GM12878 (cell line): ENCODE results near the gene EXOSC6. TPM values are rescaled to one million over a fixed set of nuclear protein-coding genes. Genes with fewer than 3 reads are reported as not detected.

ENCODE experiments used
- CBFB ChIP-seq: IDR thresholded peaks from 2 replicates; pipeline ENCODE4 v1.6.1; 2016; ENCODE audit warnings: antibody characterized with exemption, low read depth
- CHD1 ChIP-seq: IDR thresholded peaks from 2 replicates; pipeline ENCODE4 v1.6.1; 2012; ENCODE audit warnings: low read depth, low read length, improper control_type of control experiment
- DPF2 ChIP-seq: fragments of 450-650 bp; IDR thresholded peaks from 2 replicates; pipeline ENCODE4 v1.6.1; 2017; ENCODE audit warnings: mild to moderate bottlenecking
- EP300 ChIP-seq, 2 experiments: fragments of 150-350 bp in 1 of 2; IDR thresholded peaks; 2 replicates each; pipeline ENCODE4 v1.6.1; 2011 to 2012; ENCODE audit warnings: low read depth in 2 of 2, low read length in 2 of 2, borderline replicate concordance in 1 of 2, improper control_type of control experiment in 1 of 2, inconsistent platforms in 1 of 2; ENCODE audit not compliant: control insufficient read depth in 1 of 2
- FOXM1 ChIP-seq: IDR thresholded peaks from 2 replicates; pipeline ENCODE4 v1.6.1; 2012; ENCODE audit warnings: low read depth, mild to moderate bottlenecking, inconsistent platforms, low read length, moderate library complexity
- HDAC2 ChIP-seq: fragments of 200-600 bp; sonication (generic); IDR thresholded peaks from 2 replicates; pipeline ENCODE4 v1.6.1; 2017
- KDM1A ChIP-seq: fragments of 200-600 bp; sonication (generic); IDR thresholded peaks from 2 replicates; pipeline ENCODE4 v1.6.1; 2016; ENCODE audit warnings: borderline replicate concordance
- KLF5 ChIP-seq: fragments of 450-650 bp; IDR thresholded peaks from 2 replicates; pipeline ENCODE4 v1.6.1; 2014; ENCODE audit warnings: mild to moderate bottlenecking; ENCODE audit not compliant: partially characterized antibody
- LARP7 ChIP-seq: fragments of 450-650 bp; IDR thresholded peaks from 2 replicates; pipeline ENCODE4 v1.6.1; 2017; ENCODE audit warnings: mild to moderate bottlenecking
- MTA2 ChIP-seq: fragments of 450-650 bp; IDR thresholded peaks from 2 replicates; pipeline ENCODE4 v1.6.1; 2016; ENCODE audit warnings: low read depth, mild to moderate bottlenecking, moderate library complexity
- MXI1 ChIP-seq: fragments of 150-350 bp; IDR thresholded peaks from 2 replicates; pipeline ENCODE4 v1.6.1; 2011; ENCODE audit warnings: low read depth, mild to moderate bottlenecking, inconsistent platforms, low read length, improper control_type of control experiment
- NR2C1 ChIP-seq: fragments of 450-650 bp; IDR thresholded peaks from 2 replicates; pipeline ENCODE4 v1.6.1; 2017; ENCODE audit warnings: antibody characterized with exemption, mild to moderate bottlenecking, moderate library complexity
- NRF1 ChIP-seq: conservative IDR thresholded peaks from 2 replicates; pipeline ENCODE4 v1.6.1; 2011; ENCODE audit warnings: mild to moderate bottlenecking, low read depth, low read length, improper control_type of control experiment
- POU2F2 ChIP-seq: IDR thresholded peaks from 3 replicates; pipeline ENCODE4 v1.6.1; 2011; ENCODE audit warnings: low read depth, mild to moderate bottlenecking, low read length, borderline replicate concordance
- RB1 ChIP-seq: fragments of 450-650 bp; formaldehyde crosslinking; IDR thresholded peaks from 2 replicates; pipeline ENCODE4 v1.6.1; 2017; ENCODE audit warnings: mild to moderate bottlenecking, borderline replicate concordance
- RELA ChIP-seq: fragments of 450-650 bp; IDR thresholded peaks from 2 replicates; pipeline ENCODE4 v1.8.0; 2014; ENCODE audit warnings: borderline replicate concordance; ENCODE audit not compliant: partially characterized antibody
- SIX5 ChIP-seq: IDR thresholded peaks from 2 replicates; pipeline ENCODE4 v1.6.1; 2011; ENCODE audit warnings: mild to moderate bottlenecking, low read depth, low read length, moderate library complexity; ENCODE audit not compliant: severe bottlenecking
- SPI1 ChIP-seq: IDR thresholded peaks from 2 replicates; pipeline ENCODE4 v1.6.1; 2011; ENCODE audit warnings: low read depth, mild to moderate bottlenecking, low read length, moderate library complexity, borderline replicate concordance; ENCODE audit not compliant: insufficient read depth
- WRNIP1 ChIP-seq: IDR thresholded peaks from 2 replicates; pipeline ENCODE4 v1.6.1; 2011; ENCODE audit warnings: low read depth, low read length, improper control_type of control experiment, borderline replicate concordance
- ZNF24 ChIP-seq: fragments of 450-650 bp; IDR thresholded peaks from 2 replicates; pipeline ENCODE4 v1.6.1; 2017; ENCODE audit warnings: antibody characterized with exemption, mild to moderate bottlenecking
- polyA plus RNA-seq, 11 experiments: library from polyadenylated mRNA; depleted of rRNA in 4 of 11; unstranded in 6 of 11; stranded (reverse) in 5 of 11; fragments of >200 nt; fragmentation: Nextera tagmentation in 4 of 11; fragmentation: Illumina TruSeq in 1 of 11; extraction: Ambion mirVana in 4 of 11; extraction: Trizol in 1 of 11; gene quantifications; 1 replicate in 1 of 11; 2 replicates in 10 of 11; pipeline versions ENCODE4 v1.2.1 to v1.2.3, GENCODE V29; 2011 to 2016; ENCODE audit warnings: inconsistent platforms in 2 of 11, missing spikeins in 2 of 11, low read depth in 1 of 11
- total RNA-seq, 4 experiments: library from RNA; depleted of rRNA in 3 of 4; stranded (reverse); fragments of >200 nt in 3 of 4; fragmentation: Illumina TruSeq in 1 of 4; extraction: Trizol in 1 of 4; gene quantifications; 2 replicates each; pipeline versions ENCODE4 v1.2.1 to v1.2.3, GENCODE V29; 2013 to 2021
- TF ChIP-seq, protein P1 (sequence below): IDR thresholded peaks from 2 replicates; pipeline ENCODE4 v1.6.1; 2011; ENCODE audit warnings: borderline replicate concordance, low read depth, mild to moderate bottlenecking, moderate library complexity, mixed read lengths, low read length; ENCODE audit not compliant: insufficient read depth; ENCODE audit errors: extremely low read length
- TF ChIP-seq, protein P2 (sequence below): fragments of 450-650 bp; IDR thresholded peaks from 2 replicates; pipeline ENCODE4 v1.6.1; 2017; ENCODE audit warnings: low read depth, mild to moderate bottlenecking, moderate library complexity
- TF ChIP-seq, protein P3 (sequence below): fragments of 150-350 bp; IDR thresholded peaks from 2 replicates; pipeline ENCODE4 v1.6.1; 2014; ENCODE audit warnings: mild to moderate bottlenecking, low read depth, low read length

EXOSC6 gene
- total and polyA plus RNA-seq, 10 of the 15 experiments (the other 5 are each of a cell fraction or from before 2014, with no cell fraction given) = 8.2 to 27.5 (median 14.5) TPM

DNA sequence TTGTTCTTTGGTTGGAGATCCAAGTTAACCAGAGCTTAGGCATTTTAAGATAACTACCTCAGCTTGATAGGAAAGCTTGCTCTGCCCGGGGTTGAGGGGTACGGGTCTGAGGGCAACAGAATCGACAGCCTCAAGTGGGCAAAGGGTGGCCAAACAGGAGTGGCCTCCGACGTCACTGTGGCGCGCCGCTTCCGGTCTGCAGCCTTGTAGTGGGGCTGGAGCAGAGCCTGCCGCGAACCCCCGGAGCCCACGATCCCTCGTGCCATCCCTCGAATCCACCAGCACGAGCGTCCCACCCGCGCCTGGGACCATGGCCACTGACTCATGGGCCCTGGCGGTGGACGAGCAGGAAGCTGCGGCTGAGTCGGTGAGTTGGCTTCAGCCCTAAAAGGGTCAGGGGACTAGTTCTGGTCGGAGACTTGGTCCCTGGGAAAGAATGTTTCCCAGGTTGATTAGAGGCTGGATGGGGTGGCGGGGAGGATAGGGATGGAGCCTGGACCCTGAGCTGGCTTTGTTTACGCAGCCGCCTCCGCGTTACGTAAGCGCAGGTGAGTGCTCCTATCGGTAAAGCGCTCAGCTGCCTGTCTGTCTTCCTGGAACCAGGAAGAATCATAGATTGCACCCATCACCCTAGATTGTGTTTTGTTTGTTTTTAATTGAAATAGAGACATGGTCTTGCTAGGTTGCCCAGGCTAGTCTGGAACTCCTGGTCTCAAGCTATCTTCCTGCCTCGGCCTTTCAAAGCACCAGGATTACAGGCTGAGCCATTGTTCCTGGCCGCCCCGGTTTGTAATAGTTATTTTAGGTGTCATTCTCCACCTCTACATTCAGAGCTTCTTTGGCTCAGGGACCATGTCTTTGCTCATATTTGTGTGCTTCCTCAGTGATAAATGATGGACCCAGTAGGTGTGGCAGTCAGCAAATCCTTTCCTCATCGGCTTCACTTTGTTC lies 47.5 kb upstream of the EXOSC6 start, which contains the start of gene DDX19B (continued):
- TF ChIP-seq SPI1 (no peak), DPF2 (peak; percentile 46; the same call in 1 of the 2 replicates), ZNF24 (no peak), CHD1 (no peak), CBFB (peak; percentile 29; the same call in 1 of the 2 replicates), HDAC2 (no peak), NR2C1 (no peak; the same call in 1 of the 2 replicates), MXI1 (peak; percentile 72), RELA (peak; percentile 36), SIX5 (peak; percentile 0), LARP7 (peak; percentile 39; the same call in 1 of the 2 replicates), KDM1A (no peak), RB1 (peak; percentile 49; the same call in 1 of the 2 replicates), WRNIP1 (no peak), EP300 (IDR thresholded peaks at IDR 0.05; ENCODE audit: borderline replicate concordance in 1 of 2, control insufficient read depth in 1 of 2, low read depth in 2 of 2, low read length in 2 of 2) (no peak), POU2F2 (peak; percentile 60; the same call in 1 of the 3 replicates), FOXM1 (no peak), NRF1 (no peak), MTA2 (no peak), KLF5 (no peak)
- TF ChIP-seq, protein P1, sequence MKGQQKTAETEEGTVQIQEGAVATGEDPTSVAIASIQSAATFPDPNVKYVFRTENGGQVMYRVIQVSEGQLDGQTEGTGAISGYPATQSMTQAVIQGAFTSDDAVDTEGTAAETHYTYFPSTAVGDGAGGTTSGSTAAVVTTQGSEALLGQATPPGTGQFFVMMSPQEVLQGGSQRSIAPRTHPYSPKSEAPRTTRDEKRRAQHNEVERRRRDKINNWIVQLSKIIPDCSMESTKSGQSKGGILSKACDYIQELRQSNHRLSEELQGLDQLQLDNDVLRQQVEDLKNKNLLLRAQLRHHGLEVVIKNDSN = no peak
- TF ChIP-seq, protein P2, sequence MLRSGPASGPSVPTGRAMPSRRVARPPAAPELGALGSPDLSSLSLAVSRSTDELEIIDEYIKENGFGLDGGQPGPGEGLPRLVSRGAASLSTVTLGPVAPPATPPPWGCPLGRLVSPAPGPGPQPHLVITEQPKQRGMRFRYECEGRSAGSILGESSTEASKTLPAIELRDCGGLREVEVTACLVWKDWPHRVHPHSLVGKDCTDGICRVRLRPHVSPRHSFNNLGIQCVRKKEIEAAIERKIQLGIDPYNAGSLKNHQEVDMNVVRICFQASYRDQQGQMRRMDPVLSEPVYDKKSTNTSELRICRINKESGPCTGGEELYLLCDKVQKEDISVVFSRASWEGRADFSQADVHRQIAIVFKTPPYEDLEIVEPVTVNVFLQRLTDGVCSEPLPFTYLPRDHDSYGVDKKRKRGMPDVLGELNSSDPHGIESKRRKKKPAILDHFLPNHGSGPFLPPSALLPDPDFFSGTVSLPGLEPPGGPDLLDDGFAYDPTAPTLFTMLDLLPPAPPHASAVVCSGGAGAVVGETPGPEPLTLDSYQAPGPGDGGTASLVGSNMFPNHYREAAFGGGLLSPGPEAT = 0 out of 2 replicates have a peak, but pooled peaks have one; percentile 69
- TF ChIP-seq, protein P3, sequence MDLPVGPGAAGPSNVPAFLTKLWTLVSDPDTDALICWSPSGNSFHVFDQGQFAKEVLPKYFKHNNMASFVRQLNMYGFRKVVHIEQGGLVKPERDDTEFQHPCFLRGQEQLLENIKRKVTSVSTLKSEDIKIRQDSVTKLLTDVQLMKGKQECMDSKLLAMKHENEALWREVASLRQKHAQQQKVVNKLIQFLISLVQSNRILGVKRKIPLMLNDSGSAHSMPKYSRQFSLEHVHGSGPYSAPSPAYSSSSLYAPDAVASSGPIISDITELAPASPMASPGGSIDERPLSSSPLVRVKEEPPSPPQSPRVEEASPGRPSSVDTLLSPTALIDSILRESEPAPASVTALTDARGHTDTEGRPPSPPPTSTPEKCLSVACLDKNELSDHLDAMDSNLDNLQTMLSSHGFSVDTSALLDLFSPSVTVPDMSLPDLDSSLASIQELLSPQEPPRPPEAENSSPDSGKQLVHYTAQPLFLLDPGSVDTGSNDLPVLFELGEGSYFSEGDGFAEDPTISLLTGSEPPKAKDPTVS = no peak
